Medulla oblongata (tissue), 1 donor: ENCODE measurements around the gene DENND1C.

Experiments used
- DNase-seq: peaks from one replicate; pipeline ENCODE4 v3.0.0-alpha.2; 2015; ENCODE audit errors: extremely low spot score

Gene DENND1C

GRCh38 chr19:6424195-6424938 lies 57.2 kb downstream of the DENND1C start, which contains the start of gene KHSRP:
KHSRP (minus strand) TSS chr19:6424811; CDS start chr19:6424701, 110 bp downstream.
- no peak for DNase-seq

- no peak for DNase-seq
These were observed 57.9 kb downstream of the DENND1C start for GRCh38 chr19:6423499-6424194.

- DNase-seq, result no peak
These were observed 60.2 kb downstream of the DENND1C start for GRCh38 chr19:6421075-6422014.

- DNase-seq, result no peak
These were observed 63.0 kb downstream of the DENND1C start for GRCh38 chr19:6418562-6418932.

GRCh38 chr19:6417713-6418561 lies 63.6 kb downstream of the DENND1C start:
- peak; percentile 54 for DNase-seq
